ENCODE data around the gene OOSP3.
"Not testable (repeated sequence)": the region's sequence is repeated elsewhere in the genome, so short reads cannot be mapped to it uniquely, and the experiment has no call there.

OOSP3 gene

GRCh38 chr11:59877784-59878183 lies 798 bp upstream of the OOSP3 start:
- no peak for DNase-seq

- no peak for DNase-seq
Measured at GRCh38 chr11:59879567-59879966, 985 bp downstream of the OOSP3 start.

- no peak for DNase-seq
Measured at GRCh38 chr11:59883597-59883996, 5.0 kb downstream of the OOSP3 start.

DNA sequence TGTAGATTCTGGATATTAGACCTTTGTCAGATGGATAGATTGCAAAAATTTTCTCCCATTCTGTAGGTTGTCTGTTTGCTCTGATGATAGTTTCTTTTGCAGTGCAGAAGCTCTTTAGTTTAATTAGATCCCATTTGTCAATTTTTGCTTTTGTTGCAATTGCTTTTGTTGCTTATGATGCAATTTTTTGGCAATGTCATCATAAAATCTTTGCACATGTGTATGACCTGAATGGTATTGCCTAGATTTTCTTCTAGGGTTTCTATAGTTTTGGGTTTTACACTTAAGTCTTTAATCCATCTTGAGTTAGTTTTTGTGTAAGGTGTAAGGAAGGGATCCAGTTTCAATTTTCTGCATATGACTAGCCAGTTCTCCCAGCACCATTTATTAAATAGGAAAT lies 8.6 kb downstream of the OOSP3 start:
- not testable (repeated sequence) for DNase-seq

DNA sequence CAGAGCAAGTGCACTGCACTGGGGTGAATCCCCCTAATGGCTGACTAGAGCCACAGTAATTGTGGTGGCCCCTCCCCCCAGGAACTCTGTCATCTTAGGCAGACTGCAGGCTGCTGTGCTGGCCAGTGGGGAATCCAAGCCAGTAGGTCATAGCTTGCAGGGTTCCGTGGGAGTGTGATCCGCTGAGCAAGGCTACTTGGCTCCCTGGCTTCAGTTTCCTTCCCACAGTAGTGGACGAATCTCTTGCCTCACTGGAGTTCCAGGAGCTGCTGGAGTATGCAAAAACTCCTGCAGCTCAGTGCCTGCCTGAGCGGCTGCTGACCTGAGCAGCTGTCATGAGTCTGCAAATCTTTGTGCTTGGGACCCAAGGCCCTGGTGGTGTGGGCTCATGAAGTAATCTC lies 13.2 kb downstream of the OOSP3 start:
- DNase-seq: no peak

GRCh38 chr11:59894616-59895015 lies 16.0 kb downstream of the OOSP3 start:
- no peak for DNase-seq

DNA sequence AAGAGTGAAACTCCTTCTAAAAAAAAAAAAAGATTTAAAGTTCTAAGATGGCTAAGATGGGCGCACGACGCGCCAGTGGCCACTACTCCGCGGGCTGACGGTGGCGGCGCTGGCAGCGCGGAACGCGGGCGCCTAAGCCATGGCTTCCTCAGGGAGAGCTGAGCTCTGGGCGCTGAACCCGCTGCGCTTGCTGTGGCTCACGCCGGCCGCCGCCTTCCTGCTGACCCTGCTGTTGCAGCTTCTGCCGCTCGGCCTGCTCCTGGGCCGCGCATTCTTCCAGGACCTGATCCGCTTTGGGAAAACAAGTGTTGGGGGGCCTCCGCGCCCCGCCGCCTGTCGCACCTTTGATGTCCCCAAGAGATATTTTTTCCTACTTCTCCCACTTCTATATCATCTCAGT lies 19.5 kb downstream of the OOSP3 start:
- DNase-seq: no peak

DNA sequence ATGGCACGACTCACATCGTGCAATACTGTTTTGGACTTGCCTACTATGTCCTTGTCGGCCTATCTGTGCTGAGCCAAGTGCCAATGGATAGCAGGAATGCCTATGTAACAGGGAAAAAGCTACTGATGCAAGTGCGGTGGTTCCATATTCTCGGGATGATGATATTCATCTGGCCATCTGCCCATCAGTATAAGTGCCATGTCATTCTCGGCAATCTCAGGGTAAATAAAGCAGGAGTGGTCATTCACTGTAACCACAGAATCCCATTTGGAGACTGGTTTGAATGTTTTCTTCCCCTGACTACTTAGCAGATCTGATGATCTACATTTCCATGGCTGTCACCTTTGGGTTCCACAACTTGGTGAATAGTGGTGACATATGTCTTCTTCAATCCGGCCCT lies 20.1 kb downstream of the OOSP3 start:
- DNase-seq: no peak

DNA sequence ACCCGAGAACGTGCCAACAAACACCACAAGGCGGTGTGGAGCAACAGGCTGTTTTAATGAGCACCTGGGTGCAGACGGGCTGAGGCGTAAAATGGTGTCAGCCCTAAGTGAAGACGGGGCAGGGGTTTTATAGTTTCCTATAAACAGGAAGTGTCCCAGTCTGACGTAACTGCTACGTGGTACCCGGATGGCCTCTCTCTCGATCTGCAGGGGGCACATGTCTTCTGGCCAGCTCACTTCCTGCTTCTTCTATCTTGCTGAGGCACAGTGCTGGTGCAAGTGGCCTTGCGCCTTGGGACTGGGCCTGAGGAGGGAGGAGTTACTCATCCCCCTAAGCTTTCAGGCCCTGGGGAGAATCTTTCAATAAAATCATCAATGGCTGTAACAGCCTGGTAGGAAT lies 20.9 kb downstream of the OOSP3 start:
- peak; percentile 76 for DNase-seq

GRCh38 chr11:59900366-59901126 lies 22.0 kb downstream of the OOSP3 start:
- no peak for DNase-seq

GRCh38 chr11:59901306-59901705 lies 22.7 kb downstream of the OOSP3 start:
- DNase-seq: peak; percentile 47

DNA sequence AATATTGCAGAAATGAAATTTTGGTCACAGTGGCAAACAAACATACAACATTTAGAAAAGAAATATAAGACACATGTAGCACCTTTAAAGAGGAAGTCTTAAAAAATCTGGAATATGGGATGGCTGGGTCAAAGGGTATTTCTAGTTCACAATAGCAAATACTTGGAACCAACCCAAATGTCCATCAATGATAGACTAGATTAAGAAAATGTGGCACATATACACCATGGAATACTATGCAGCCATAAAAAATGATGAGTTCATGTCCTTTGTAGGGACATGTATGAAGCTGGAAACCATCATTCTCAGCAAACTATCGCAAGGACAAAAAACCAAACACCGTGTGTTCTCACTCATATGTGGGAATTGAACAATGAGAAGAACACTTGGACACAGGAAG lies 25.0 kb downstream of the OOSP3 start:
- DNase-seq: not testable (repeated sequence)

GRCh38 chr11:59918480-59918879 lies 39.9 kb downstream of the OOSP3 start:
- peak; percentile 43 for DNase-seq

- DNase-seq: peak; percentile 42
Measured at GRCh38 chr11:59918987-59919589, 40.5 kb downstream of the OOSP3 start.

- DNase-seq: no peak
Measured at GRCh38 chr11:59923813-59924212, 45.2 kb downstream of the OOSP3 start.

- DNase-seq: no peak
Measured at GRCh38 chr11:59931688-59932087, 53.1 kb downstream of the OOSP3 start.

DNA sequence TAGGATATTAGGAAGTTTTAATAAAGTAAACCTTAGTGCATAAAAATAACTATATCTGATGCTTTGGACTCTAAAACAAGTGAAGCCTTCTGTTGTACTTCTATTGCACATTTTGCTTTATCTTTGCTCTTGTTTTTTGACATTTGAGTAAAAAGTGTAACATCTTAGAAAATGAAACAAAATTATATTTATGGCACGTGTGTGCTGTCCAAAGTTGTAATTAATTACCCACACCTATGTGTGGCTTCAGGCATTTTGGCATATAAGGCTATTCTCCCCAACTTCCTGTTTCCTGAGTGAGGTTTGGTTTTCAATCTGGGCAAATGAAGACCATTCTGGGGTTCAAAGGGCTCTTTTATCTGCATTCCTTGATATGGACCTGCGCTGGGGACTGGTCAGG lies 59.5 kb downstream of the OOSP3 start, which contains the start of gene OOSP1:
OOSP1 (plus strand) TSS at position 301 of the 400 bp plus-strand sequence; CDS start at position 324, 23 bp downstream.
- no peak for DNase-seq

- peak; percentile 24 for DNase-seq
Measured at GRCh38 chr11:59938718-59939117, 60.1 kb downstream of the OOSP3 start.

- DNase-seq: peak; percentile 13
Measured at GRCh38 chr11:59939482-59939881, 60.9 kb downstream of the OOSP3 start.

DNA sequence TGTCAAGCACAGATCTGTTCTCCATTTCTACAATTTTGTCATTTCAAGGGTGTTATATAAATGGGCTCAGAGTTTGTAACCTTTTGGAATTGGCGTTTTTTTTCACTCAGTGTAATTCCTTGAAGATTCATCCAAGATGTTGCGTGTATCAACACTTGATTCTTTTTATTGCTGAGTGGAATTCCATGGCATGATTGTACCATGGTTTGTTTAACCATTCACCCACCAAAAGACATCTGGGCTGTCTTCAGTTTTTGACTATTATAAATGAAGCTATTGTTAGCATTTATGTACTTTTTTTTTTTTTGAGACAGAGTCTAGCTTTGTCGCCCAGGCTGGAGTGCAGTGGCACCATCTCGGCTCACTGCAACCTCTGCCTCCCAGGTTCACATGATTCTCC lies 62.5 kb downstream of the OOSP3 start:
- no peak for DNase-seq

DNA sequence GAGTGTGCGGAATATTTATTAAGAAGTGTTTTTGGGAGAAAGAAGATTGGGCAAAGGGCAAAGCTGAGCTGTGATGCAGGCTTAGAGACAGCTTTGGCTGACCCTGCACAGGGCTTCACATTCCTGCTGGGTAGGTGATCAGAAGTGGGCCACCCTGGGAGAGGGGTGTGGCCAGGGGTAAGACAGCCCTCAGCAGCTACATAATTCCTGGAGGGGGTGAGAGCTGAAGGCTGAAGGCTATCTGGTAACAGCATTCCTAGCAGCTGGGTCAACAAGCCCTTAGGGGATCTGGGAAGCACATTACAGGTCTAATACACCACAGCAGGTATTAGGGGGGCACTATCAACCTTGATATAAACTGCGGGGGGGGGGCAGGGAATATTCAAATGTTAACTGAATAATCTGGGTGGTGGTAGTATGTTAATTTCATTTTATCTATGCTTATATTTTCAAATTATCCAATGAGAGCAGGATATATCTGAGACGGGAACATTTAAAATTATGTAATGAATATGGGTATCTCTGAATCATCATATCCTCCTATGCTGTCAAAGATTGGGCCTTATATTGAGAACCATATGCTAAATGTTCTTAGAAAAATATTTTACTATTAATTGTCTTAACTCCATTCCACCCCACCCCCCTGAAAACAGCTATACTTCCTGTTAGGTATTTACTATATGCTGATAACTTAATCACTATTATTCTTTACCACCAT lies 65.6 kb downstream of the OOSP3 start:
- no peak for DNase-seq

DNA sequence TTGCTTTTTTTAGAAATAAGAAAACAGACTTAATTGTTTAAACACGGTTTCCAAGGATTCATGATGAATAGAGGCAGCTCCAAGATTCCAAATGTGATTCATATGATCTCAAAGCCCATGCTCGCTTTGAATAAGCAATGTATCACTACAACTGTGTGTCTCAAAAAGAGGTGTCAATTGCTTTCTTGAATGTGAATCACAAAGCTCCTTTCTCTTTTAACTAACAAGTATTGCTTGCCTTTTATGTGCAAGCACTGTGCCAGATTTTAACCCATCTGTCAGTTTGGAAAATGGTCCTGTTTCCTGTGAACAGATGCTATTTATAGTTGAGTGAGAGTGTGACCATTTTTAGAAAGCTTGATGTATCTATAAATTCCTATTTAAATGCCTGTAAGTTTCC lies 66.1 kb downstream of the OOSP3 start:
- no peak for DNase-seq
